KMS-11 (cell line): ENCODE data around the gene MED27.

Experiments
- H2AFZ ChIP-seq: fragments of 200-600 bp; sonication (generic); 2 replicates; pipeline ENCODE4 v1.6.1; 2016; ENCODE audit warnings: antibody characterized with exemption, mixed run types, low read depth
- H3K27ac ChIP-seq: fragments of 200-600 bp; sonication (generic); 2 replicates; pipeline ENCODE4 v1.6.1; 2016; ENCODE audit warnings: mild to moderate bottlenecking, mixed run types
- H3K27me3 ChIP-seq: fragments of 200-600 bp; sonication (generic); 2 replicates; pipeline ENCODE4 v1.6.1; 2017; ENCODE audit warnings: mild to moderate bottlenecking, low read depth, mixed run types, moderate library complexity; ENCODE audit not compliant: insufficient read depth
- H3K36me3 ChIP-seq: fragments of 200-600 bp; sonication (generic); 2 replicates; pipeline ENCODE4 v1.6.1; 2017; ENCODE audit warnings: mild to moderate bottlenecking, mixed run types; ENCODE audit not compliant: insufficient read depth
- H3K4me1 ChIP-seq: fragments of 200-600 bp; sonication (generic); 2 replicates; pipeline ENCODE4 v1.6.1; 2016; ENCODE audit warnings: mild to moderate bottlenecking, low read depth, mixed run types; ENCODE audit not compliant: poor library complexity, severe bottlenecking
- H3K4me2 ChIP-seq: fragments of 200-600 bp; sonication (generic); 2 replicates; pipeline ENCODE4 v1.7.0; 2016; ENCODE audit warnings: mild to moderate bottlenecking, mixed run types
- H3K4me3 ChIP-seq: fragments of 200-600 bp; sonication (generic); IDR thresholded peaks from 2 replicates; pipeline ENCODE4 v1.6.1; 2017; ENCODE audit warnings: low read depth, low read length, mixed read lengths; ENCODE audit not compliant: insufficient read depth
- H3K79me2 ChIP-seq: fragments of 200-600 bp; sonication (generic); 2 replicates; pipeline ENCODE4 v1.6.1; 2016; ENCODE audit warnings: low read depth, mixed run types; ENCODE audit not compliant: insufficient read depth
- H3K9ac ChIP-seq: fragments of 200-600 bp; sonication (generic); 2 replicates; pipeline ENCODE4 v1.6.1; 2016; ENCODE audit warnings: mild to moderate bottlenecking, mixed run types
- H4K20me1 ChIP-seq: fragments of 200-600 bp; sonication (generic); 2 replicates; pipeline ENCODE4 v1.6.1; 2016; ENCODE audit warnings: mild to moderate bottlenecking, mixed run types; ENCODE audit not compliant: insufficient read depth
- TF ChIP-seq, protein P1 (sequence below): fragments of 200-600 bp; sonication (generic); conservative IDR thresholded peaks from 2 replicates; pipeline ENCODE4 v1.6.1; 2017; ENCODE audit warnings: low read depth, mild to moderate bottlenecking, antibody characterized with exemption, low read length, moderate library complexity, mixed read lengths

Gene MED27

GRCh38 chr9:132016456-132016855 is 63.2 kb downstream of the MED27 start:
- H2AFZ ChIP-seq, result no peak overlapping the region
- H3K4me1 ChIP-seq, result peaks cover 9% of the 10 kb centered on the region
- H3K27me3 ChIP-seq, result no peaks in the 10 kb centered on the region
- peaks cover 10% of the 10 kb centered on the region; the same call in 1 of the 2 replicates for H4K20me1 ChIP-seq
- TF ChIP-seq, protein P1, sequence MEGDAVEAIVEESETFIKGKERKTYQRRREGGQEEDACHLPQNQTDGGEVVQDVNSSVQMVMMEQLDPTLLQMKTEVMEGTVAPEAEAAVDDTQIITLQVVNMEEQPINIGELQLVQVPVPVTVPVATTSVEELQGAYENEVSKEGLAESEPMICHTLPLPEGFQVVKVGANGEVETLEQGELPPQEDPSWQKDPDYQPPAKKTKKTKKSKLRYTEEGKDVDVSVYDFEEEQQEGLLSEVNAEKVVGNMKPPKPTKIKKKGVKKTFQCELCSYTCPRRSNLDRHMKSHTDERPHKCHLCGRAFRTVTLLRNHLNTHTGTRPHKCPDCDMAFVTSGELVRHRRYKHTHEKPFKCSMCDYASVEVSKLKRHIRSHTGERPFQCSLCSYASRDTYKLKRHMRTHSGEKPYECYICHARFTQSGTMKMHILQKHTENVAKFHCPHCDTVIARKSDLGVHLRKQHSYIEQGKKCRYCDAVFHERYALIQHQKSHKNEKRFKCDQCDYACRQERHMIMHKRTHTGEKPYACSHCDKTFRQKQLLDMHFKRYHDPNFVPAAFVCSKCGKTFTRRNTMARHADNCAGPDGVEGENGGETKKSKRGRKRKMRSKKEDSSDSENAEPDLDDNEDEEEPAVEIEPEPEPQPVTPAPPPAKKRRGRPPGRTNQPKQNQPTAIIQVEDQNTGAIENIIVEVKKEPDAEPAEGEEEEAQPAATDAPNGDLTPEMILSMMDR, result no peak
- no peaks in the 10 kb centered on the region for H3K79me2 ChIP-seq
- no peak overlapping the region for H3K4me3 ChIP-seq
- H3K27ac ChIP-seq, result no peak overlapping the region
- H3K4me2 ChIP-seq, result no peak overlapping the region
- H3K36me3 ChIP-seq, result no peaks in the 10 kb centered on the region
- no peak overlapping the region for H3K9ac ChIP-seq

DNA sequence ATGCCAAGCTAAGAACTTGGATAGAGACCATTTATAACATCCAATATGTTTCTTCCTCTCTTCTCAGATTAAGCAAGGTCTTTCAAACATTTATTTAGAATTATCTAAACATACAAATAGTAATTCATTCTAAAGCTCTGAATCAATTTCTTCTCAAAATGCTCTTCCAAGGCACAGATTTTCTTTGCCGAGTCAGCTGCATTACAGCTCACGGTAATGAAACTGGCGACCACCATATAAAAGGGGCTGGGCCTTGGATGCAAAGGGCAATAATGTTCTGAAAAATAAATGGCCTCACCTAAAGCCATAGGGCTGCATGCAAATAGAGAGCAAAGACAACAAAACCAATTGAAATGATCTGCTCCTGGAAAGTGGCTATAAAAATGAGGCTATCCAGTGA is 63.8 kb downstream of the MED27 start:
- Histone ChIP-seq H3K9ac (no peak overlapping the region), H3K4me2 (no peak overlapping the region), H3K79me2 (no peaks in the 10 kb centered on the region), H2AFZ (no peak overlapping the region), H3K4me1 (peaks cover 6% of the 10 kb centered on the region), H3K27me3 (no peaks in the 10 kb centered on the region), H3K4me3 (no peak overlapping the region), H3K36me3 (no peaks in the 10 kb centered on the region), H4K20me1 (peaks cover 10% of the 10 kb centered on the region; the same call in 1 of the 2 replicates), H3K27ac (no peak overlapping the region)
- TF ChIP-seq, protein P1, result no peak

GRCh38 chr9:132014218-132014805 is 65.4 kb downstream of the MED27 start:
- Histone ChIP-seq H4K20me1 (0 out of 2 replicates have a peak, but pooled peaks cover 7% of the 10 kb centered on the region), H3K4me3 (no peak overlapping the region), H2AFZ (no peak overlapping the region), H3K27ac (no peak overlapping the region), H3K4me2 (no peak overlapping the region), H3K27me3 (no peaks in the 10 kb centered on the region), H3K4me1 (no peaks in the 10 kb centered on the region), H3K9ac (no peak overlapping the region), H3K79me2 (no peaks in the 10 kb centered on the region), H3K36me3 (no peaks in the 10 kb centered on the region)
- TF ChIP-seq, protein P1, result no peak

GRCh38 chr9:132012704-132013357 is 66.8 kb downstream of the MED27 start:
- H3K36me3 ChIP-seq, result no peaks in the 10 kb centered on the region
- no peak overlapping the region for H3K4me3 ChIP-seq
- no peaks in the 10 kb centered on the region for H3K27me3 ChIP-seq
- no peak overlapping the region for H2AFZ ChIP-seq
- 0 out of 2 replicates have a peak, but pooled peaks cover 7% of the 10 kb centered on the region for H4K20me1 ChIP-seq
- no peak overlapping the region for H3K27ac ChIP-seq
- peaks cover 9% of the 10 kb centered on the region for H3K4me1 ChIP-seq
- H3K9ac ChIP-seq, result no peak overlapping the region
- H3K4me2 ChIP-seq, result no peak overlapping the region
- TF ChIP-seq, protein P1, result no peak
- H3K79me2 ChIP-seq, result no peaks in the 10 kb centered on the region
